Memory B cell (primary cell): ENCODE results near the gene VAMP2.

Experiments
- ATAC-seq: fragments of 150-1000 bp; cut with Tn5 transposase; 2 replicates; pipeline ENCODE4 v1.10.0; 2021; ENCODE audit warnings: low read depth, mild to moderate bottlenecking, moderate library complexity
- DNase-seq, 2 donors: peaks; one replicate each; pipeline ENCODE4 v3.0.0; 2022; ENCODE audit warnings: low spot score in 2 of 2
- H3K27ac Mint-ChIP-seq: one replicate; pipeline ENCODE4 v1.8.0; 2022; ENCODE audit warnings: mild to moderate bottlenecking, moderate library complexity, mixed read lengths
- H3K27me3 Mint-ChIP-seq: one replicate; pipeline ENCODE4 v1.8.0; 2022; ENCODE audit warnings: mixed read lengths
- H3K36me3 Mint-ChIP-seq: one replicate; pipeline ENCODE4 v1.8.0; 2022; ENCODE audit warnings: mild to moderate bottlenecking, mixed read lengths
- H3K4me1 Mint-ChIP-seq: one replicate; pipeline ENCODE4 v1.8.0; 2022; ENCODE audit warnings: mixed read lengths
- H3K4me3 Mint-ChIP-seq: one replicate; pipeline ENCODE4 v1.8.0; 2022; ENCODE audit warnings: mild to moderate bottlenecking, moderate library complexity, mixed read lengths
- H3K9me3 Mint-ChIP-seq: one replicate; pipeline ENCODE4 v1.8.0; 2022; ENCODE audit warnings: mixed read lengths

VAMP2 gene

GRCh38 chr17:8137645-8138373 is 24.9 kb downstream of the VAMP2 start:
- no peaks in the 10 kb centered on the region for H3K9me3 Mint-ChIP-seq
- ATAC-seq (no peak), DNase-seq (no peak)
- H3K27me3 Mint-ChIP-seq: no peaks in the 10 kb centered on the region
- H3K4me1 Mint-ChIP-seq: peaks cover 3% of the 10 kb centered on the region
- no peak overlapping the region for H3K4me3 Mint-ChIP-seq
- H3K36me3 Mint-ChIP-seq: peaks cover 4% of the 10 kb centered on the region
- H3K27ac Mint-ChIP-seq: no peak overlapping the region

GRCh38 chr17:8133941-8134340 is 28.8 kb downstream of the VAMP2 start:
- peaks cover 9% of the 10 kb centered on the region for H3K27me3 Mint-ChIP-seq
- no peaks in the 10 kb centered on the region for H3K9me3 Mint-ChIP-seq
- no peak for DNase-seq
- H3K36me3 Mint-ChIP-seq: no peaks in the 10 kb centered on the region
- ATAC-seq: no peak
- no peak overlapping the region for H3K4me3 Mint-ChIP-seq
- H3K27ac Mint-ChIP-seq: no peak overlapping the region
- H3K4me1 Mint-ChIP-seq: no peaks in the 10 kb centered on the region

GRCh38 chr17:8133399-8133798 is 29.3 kb downstream of the VAMP2 start:
- no peaks in the 10 kb centered on the region for H3K9me3 Mint-ChIP-seq
- DNase-seq (no peak), ATAC-seq (no peak)
- peaks cover 9% of the 10 kb centered on the region for H3K27me3 Mint-ChIP-seq
- no peak overlapping the region for H3K4me3 Mint-ChIP-seq
- no peak overlapping the region for H3K27ac Mint-ChIP-seq
- no peaks in the 10 kb centered on the region for H3K4me1 Mint-ChIP-seq
- H3K36me3 Mint-ChIP-seq: no peaks in the 10 kb centered on the region

GRCh38 chr17:8131844-8132441 is 30.8 kb downstream of the VAMP2 start:
- H3K36me3 Mint-ChIP-seq: no peaks in the 10 kb centered on the region
- H3K9me3 Mint-ChIP-seq: no peaks in the 10 kb centered on the region
- H3K27me3 Mint-ChIP-seq: peaks cover 13% of the 10 kb centered on the region
- no peak for DNase-seq
- no peak overlapping the region for H3K27ac Mint-ChIP-seq
- no peak for ATAC-seq
- H3K4me3 Mint-ChIP-seq: no peak overlapping the region
- H3K4me1 Mint-ChIP-seq: peaks cover 4% of the 10 kb centered on the region

- Mint-ChIP-seq H3K36me3 (peaks cover 2% of the 10 kb centered on the region), H3K27me3 (peaks cover 34% of the 10 kb centered on the region), H3K4me1 (peaks cover 33% of the 10 kb centered on the region), H3K4me3 (no peak overlapping the region), H3K9me3 (no peaks in the 10 kb centered on the region), H3K27ac (no peak overlapping the region)
- no peak for DNase-seq
- ATAC-seq: no peak
Observed at GRCh38 chr17:8128125-8128784, 34.5 kb downstream of the VAMP2 start.

- ATAC-seq: peak; percentile 21
- DNase-seq: peak in 1 of 2 donors; percentile 52
- Mint-ChIP-seq H3K36me3 (peaks cover 2% of the 10 kb centered on the region), H3K27me3 (peaks cover 40% of the 10 kb centered on the region), H3K9me3 (no peaks in the 10 kb centered on the region), H3K4me1 (peaks cover 42% of the 10 kb centered on the region), H3K4me3 (peak overlapping the region; percentile 90), H3K27ac (peak overlapping the region; percentile 97)
Observed at GRCh38 chr17:8126491-8127066, 36.2 kb downstream of the VAMP2 start.

- DNase-seq (peak in 1 of 2 donors; percentile 41), ATAC-seq (no peak)
- peak overlapping the region; percentile 87 for H3K4me3 Mint-ChIP-seq
- H3K4me1 Mint-ChIP-seq: peaks cover 45% of the 10 kb centered on the region
- H3K27me3 Mint-ChIP-seq: peaks cover 40% of the 10 kb centered on the region
- peaks cover 2% of the 10 kb centered on the region for H3K36me3 Mint-ChIP-seq
- H3K9me3 Mint-ChIP-seq: no peaks in the 10 kb centered on the region
- peak overlapping the region; percentile 97 for H3K27ac Mint-ChIP-seq
Observed at GRCh38 chr17:8125947-8126490, 36.7 kb downstream of the VAMP2 start.

- ATAC-seq: peak; percentile 57
- Mint-ChIP-seq H3K4me1 (peaks cover 51% of the 10 kb centered on the region), H3K27me3 (peaks cover 42% of the 10 kb centered on the region), H3K36me3 (peaks cover 2% of the 10 kb centered on the region), H3K9me3 (no peaks in the 10 kb centered on the region), H3K27ac (peak overlapping the region; percentile 97), H3K4me3 (peak overlapping the region; percentile 87)
- DNase-seq: peak; percentile 85 to 98
Observed at GRCh38 chr17:8125154-8125946, 37.4 kb downstream of the VAMP2 start.

- H3K4me3 Mint-ChIP-seq: peak overlapping the region; percentile 87
- peak overlapping the region; percentile 97 for H3K27ac Mint-ChIP-seq
- no peaks in the 10 kb centered on the region for H3K9me3 Mint-ChIP-seq
- H3K36me3 Mint-ChIP-seq: peaks cover 2% of the 10 kb centered on the region
- H3K4me1 Mint-ChIP-seq: peaks cover 56% of the 10 kb centered on the region
- H3K27me3 Mint-ChIP-seq: peaks cover 37% of the 10 kb centered on the region
- ATAC-seq (no peak), DNase-seq (no peak)
Observed at GRCh38 chr17:8124350-8125153, 38.2 kb downstream of the VAMP2 start.

GRCh38 chr17:8123695-8124349 is 38.9 kb downstream of the VAMP2 start, which contains the start of gene HES7:
Gene HES7, minus strand, starts transcription at chr17:8124106. Its CDS starts 22 bp downstream, at chr17:8124084.
- peaks cover 56% of the 10 kb centered on the region for H3K4me1 Mint-ChIP-seq
- DNase-seq (no peak), ATAC-seq (no peak)
- peak within 1 kb of the TSS; percentile 97 for H3K27ac Mint-ChIP-seq
- no peaks in the 10 kb centered on the region for H3K9me3 Mint-ChIP-seq
- peaks cover 35% of the 10 kb centered on the region for H3K27me3 Mint-ChIP-seq
- H3K4me3 Mint-ChIP-seq: peak within 1 kb of the TSS; percentile 87
- H3K36me3 Mint-ChIP-seq: peaks cover 2% of the 10 kb centered on the region

GRCh38 chr17:8122924-8123694 is 39.6 kb downstream of the VAMP2 start:
- Mint-ChIP-seq H3K27me3 (peaks cover 40% of the 10 kb centered on the region), H3K4me1 (peaks cover 60% of the 10 kb centered on the region), H3K36me3 (peaks cover 2% of the 10 kb centered on the region), H3K27ac (peak overlapping the region; percentile 64), H3K9me3 (no peaks in the 10 kb centered on the region), H3K4me3 (peak overlapping the region; percentile 87)
- ATAC-seq (no peak), DNase-seq (peak in 1 of 2 donors; percentile 51)
